ENCODE results near the gene FITM1. TPM values are rescaled to one million over a fixed set of nuclear protein-coding genes. Genes with fewer than 3 reads are reported as not detected.

FITM1 gene
- total RNA-seq, 1 donor from 2014 or later: 0.53 TPM

DNA sequence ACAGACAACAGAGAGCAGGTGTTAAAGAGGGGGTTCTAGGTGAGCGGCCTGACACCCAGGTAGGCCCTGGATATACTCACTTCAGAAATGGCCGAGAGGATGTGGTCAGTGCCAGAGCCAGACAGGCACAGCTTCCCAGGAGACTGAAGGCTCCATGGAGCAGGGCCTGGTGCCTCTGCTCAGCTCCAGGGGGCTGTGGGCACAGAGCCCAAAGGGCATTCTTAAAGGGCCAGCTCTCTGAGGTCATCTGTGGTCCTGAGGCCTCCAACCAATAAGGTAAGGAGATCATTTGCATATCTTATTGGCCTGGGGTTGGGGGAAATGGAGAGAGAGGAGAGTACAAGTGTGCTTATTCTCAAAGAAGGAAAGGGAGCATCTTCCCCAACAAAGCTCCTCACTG lies 46.0 kb upstream of the FITM1 start:
- H3K27me3 Mint-ChIP-seq: peaks cover 44% of the 10 kb centered on the region
- no peak overlapping the region for H3K27ac Mint-ChIP-seq
- TF ChIP-seq, protein P1, sequence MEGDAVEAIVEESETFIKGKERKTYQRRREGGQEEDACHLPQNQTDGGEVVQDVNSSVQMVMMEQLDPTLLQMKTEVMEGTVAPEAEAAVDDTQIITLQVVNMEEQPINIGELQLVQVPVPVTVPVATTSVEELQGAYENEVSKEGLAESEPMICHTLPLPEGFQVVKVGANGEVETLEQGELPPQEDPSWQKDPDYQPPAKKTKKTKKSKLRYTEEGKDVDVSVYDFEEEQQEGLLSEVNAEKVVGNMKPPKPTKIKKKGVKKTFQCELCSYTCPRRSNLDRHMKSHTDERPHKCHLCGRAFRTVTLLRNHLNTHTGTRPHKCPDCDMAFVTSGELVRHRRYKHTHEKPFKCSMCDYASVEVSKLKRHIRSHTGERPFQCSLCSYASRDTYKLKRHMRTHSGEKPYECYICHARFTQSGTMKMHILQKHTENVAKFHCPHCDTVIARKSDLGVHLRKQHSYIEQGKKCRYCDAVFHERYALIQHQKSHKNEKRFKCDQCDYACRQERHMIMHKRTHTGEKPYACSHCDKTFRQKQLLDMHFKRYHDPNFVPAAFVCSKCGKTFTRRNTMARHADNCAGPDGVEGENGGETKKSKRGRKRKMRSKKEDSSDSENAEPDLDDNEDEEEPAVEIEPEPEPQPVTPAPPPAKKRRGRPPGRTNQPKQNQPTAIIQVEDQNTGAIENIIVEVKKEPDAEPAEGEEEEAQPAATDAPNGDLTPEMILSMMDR (conservative IDR thresholded peaks at IDR 0.05): no peak
- H3K4me3 Mint-ChIP-seq: no peak overlapping the region
- peaks cover 22% of the 10 kb centered on the region for H3K4me1 Mint-ChIP-seq (ENCODE audit: unreplicated experiment)
- no peak for DNase-seq (ENCODE audit: extremely low spot score, unreplicated experiment)
- H3K9me3 Mint-ChIP-seq: no peaks in the 10 kb centered on the region
- H3K36me3 Mint-ChIP-seq: no peaks in the 10 kb centered on the region

DNA sequence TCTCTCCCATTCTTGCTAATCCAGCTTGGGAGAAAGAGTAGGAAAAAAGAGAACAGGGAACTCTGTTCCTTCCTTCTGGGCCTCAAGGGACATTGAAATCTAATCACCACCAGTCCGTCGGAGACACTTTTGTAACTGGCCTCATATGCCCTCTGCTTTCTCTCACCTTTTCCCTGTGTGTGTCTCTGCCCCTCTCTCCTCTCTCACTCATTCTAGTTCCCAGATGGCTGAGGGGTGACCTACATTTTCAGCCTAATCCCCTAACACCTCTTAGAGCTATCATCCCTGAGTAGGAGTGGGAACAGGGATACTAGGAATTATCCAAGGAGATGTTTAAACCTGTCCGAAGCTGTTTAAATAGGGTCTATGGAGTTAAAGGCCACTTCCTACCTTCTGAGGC lies 45.2 kb upstream of the FITM1 start:
- no peak overlapping the region for H3K4me3 Mint-ChIP-seq
- no peak overlapping the region for H3K27ac Mint-ChIP-seq
- TF ChIP-seq, protein P1 (conservative IDR thresholded peaks at IDR 0.05): no peak
- peaks cover 15% of the 10 kb centered on the region for H3K4me1 Mint-ChIP-seq (ENCODE audit: unreplicated experiment)
- H3K27me3 Mint-ChIP-seq: peaks cover 39% of the 10 kb centered on the region
- H3K36me3 Mint-ChIP-seq: no peaks in the 10 kb centered on the region
- no peak for DNase-seq (ENCODE audit: extremely low spot score, unreplicated experiment)
- H3K9me3 Mint-ChIP-seq: no peaks in the 10 kb centered on the region

DNA sequence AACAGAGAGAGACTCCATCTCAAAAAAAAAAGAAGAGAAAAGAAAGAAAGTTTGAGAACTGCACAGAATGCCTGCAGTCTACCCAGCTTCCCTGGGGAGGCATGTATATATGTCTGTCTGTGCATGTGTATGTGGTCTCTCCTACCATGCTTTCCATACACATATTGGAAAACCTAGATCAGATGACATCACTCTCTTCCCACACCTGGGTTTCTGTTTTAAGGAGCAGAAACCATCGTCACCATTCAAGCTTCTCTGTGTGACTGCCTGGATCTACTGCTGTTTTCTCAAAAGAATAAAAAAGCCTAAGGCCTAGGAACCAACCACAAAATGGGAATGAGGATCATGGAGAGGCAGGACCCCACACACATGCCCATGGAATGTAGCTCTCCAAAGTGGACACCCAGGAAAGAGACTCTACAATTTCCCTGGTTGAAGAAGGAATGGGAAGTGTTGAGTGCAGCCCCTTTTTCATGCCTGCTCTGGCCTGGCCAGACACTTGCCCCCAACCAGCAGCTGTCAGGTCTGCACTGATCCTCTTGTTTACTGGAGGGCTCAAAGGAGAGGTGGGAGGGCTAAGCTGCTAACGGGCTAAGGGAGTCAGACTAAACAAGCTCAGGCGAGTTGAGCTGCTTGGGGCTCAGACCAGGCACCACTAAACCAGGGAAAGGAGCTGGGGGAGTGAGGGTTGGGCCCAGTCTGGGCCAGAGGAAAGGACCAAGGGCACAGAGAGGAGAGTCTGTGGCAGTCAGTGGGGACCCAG lies 44.1 kb upstream of the FITM1 start:
- no peak for DNase-seq (ENCODE audit: extremely low spot score, unreplicated experiment)
- Mint-ChIP-seq H3K9me3 (no peaks in the 10 kb centered on the region), H3K27ac (no peak overlapping the region), H3K4me1 (ENCODE audit: unreplicated experiment) (peaks cover 14% of the 10 kb centered on the region), H3K4me3 (no peak overlapping the region), H3K36me3 (no peaks in the 10 kb centered on the region), H3K27me3 (peaks cover 31% of the 10 kb centered on the region)
- TF ChIP-seq, protein P1 (conservative IDR thresholded peaks at IDR 0.05): no peak

DNA sequence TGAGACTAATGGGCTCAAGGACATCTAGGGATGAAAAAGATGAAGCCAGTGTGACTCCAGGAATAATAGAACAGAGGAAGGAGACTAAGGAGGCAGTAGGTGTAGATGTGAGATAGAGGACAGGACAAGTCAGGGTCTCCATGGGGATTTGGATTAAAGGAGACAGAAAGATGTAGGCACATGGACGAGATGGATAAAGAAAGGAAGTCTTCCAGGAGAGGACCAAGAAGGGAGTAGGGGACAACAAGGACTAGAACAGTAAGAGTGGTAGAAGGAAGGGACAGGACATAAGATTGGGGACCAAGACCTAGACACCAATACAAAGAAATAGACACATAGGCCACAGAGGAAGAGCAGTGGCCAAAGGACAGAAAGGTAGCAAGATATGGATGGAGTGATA lies 43.5 kb upstream of the FITM1 start:
- Mint-ChIP-seq H3K9me3 (no peaks in the 10 kb centered on the region), H3K4me3 (no peak overlapping the region), H3K36me3 (no peaks in the 10 kb centered on the region), H3K4me1 (ENCODE audit: unreplicated experiment) (peaks cover 11% of the 10 kb centered on the region), H3K27me3 (peaks cover 28% of the 10 kb centered on the region), H3K27ac (no peak overlapping the region)
- DNase-seq (ENCODE audit: extremely low spot score, unreplicated experiment): no peak
- TF ChIP-seq, protein P1 (conservative IDR thresholded peaks at IDR 0.05): no peak

DNA sequence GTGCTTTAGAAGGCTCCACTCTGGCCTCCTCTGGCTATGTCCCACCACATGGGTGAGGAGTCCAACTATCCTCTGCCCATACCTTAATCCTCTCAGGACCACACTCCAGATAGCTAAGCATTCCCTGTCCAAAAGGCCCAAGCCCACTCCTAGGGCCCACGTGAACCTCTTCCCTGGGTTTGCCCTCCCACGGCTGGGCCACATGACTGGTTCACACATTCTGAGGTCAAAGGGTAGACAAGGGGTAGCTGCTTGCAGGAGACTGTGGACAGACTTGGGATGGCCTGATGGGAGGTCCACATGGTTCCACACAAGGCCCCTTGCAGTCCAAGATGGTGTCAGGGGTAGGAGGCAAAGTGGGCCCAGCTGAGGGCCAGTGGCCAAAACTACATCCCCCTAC lies 42.4 kb upstream of the FITM1 start:
- Mint-ChIP-seq H3K9me3 (no peaks in the 10 kb centered on the region), H3K27me3 (peaks cover 20% of the 10 kb centered on the region), H3K4me1 (ENCODE audit: unreplicated experiment) (peaks cover 12% of the 10 kb centered on the region), H3K36me3 (no peaks in the 10 kb centered on the region), H3K4me3 (no peak overlapping the region), H3K27ac (no peak overlapping the region)
- TF ChIP-seq, protein P1 (conservative IDR thresholded peaks at IDR 0.05): no peak
- no peak for DNase-seq (ENCODE audit: extremely low spot score, unreplicated experiment)

Data from type B pancreatic cell (in vitro differentiated cells).